22Rv1 (cell line): ENCODE data around the gene HP.

Source experiments
- ZFX ChIP-seq: fragments of 450-650 bp; IDR thresholded peaks from 2 replicates; pipeline ENCODE4 v1.6.1; 2017; ENCODE audit warnings: antibody characterized with exemption, borderline replicate concordance
- TF ChIP-seq, protein P1 (sequence below): fragments of 450-650 bp; IDR thresholded peaks from 2 replicates; pipeline ENCODE4 v1.5.1; 2017; ENCODE audit warnings: mild to moderate bottlenecking

DNA sequence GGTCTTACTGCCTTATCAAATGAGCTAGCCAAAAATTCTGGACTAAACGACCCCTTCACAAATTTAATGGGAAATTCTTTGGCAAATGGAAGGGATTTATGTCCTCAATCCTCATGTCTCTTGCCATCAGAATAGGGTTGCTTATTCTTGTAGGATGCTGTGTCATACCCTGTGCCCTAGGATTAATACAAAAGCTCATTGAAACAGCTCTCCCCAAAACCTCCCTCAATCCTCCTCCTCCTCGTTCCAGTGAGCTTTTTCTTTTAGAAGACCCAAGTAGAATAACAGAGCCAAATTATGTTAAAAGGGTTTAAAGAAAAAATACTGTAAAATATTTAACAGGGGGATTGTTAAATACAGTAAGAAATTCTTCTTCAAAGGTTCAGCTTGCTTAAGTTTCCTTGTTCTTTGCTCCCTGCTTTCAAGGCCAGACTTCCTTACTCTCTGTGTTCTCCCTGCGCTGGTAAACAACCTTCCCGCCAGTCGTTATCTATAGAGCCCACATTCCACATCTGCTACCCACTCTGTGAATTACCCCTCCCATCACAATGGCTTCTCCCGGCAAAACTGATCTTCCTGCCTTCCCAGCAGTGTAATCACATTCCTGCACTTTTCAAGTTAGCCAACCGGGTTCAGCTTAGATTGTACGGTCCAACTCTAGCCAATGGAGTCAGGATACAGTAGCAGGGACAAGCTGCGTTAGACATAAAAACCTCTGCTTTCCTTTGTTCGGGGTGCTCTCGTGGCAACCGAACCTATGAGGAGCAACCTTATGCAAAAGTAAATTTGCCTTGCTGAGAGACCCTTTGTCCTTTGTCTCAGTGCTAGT, 18.4 kb downstream of the HP start:
- TF ChIP-seq, protein P1, sequence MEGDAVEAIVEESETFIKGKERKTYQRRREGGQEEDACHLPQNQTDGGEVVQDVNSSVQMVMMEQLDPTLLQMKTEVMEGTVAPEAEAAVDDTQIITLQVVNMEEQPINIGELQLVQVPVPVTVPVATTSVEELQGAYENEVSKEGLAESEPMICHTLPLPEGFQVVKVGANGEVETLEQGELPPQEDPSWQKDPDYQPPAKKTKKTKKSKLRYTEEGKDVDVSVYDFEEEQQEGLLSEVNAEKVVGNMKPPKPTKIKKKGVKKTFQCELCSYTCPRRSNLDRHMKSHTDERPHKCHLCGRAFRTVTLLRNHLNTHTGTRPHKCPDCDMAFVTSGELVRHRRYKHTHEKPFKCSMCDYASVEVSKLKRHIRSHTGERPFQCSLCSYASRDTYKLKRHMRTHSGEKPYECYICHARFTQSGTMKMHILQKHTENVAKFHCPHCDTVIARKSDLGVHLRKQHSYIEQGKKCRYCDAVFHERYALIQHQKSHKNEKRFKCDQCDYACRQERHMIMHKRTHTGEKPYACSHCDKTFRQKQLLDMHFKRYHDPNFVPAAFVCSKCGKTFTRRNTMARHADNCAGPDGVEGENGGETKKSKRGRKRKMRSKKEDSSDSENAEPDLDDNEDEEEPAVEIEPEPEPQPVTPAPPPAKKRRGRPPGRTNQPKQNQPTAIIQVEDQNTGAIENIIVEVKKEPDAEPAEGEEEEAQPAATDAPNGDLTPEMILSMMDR: no peak
- no peak for TF ChIP-seq ZFX
